ENCODE results near the gene FAM25A.

DNA sequence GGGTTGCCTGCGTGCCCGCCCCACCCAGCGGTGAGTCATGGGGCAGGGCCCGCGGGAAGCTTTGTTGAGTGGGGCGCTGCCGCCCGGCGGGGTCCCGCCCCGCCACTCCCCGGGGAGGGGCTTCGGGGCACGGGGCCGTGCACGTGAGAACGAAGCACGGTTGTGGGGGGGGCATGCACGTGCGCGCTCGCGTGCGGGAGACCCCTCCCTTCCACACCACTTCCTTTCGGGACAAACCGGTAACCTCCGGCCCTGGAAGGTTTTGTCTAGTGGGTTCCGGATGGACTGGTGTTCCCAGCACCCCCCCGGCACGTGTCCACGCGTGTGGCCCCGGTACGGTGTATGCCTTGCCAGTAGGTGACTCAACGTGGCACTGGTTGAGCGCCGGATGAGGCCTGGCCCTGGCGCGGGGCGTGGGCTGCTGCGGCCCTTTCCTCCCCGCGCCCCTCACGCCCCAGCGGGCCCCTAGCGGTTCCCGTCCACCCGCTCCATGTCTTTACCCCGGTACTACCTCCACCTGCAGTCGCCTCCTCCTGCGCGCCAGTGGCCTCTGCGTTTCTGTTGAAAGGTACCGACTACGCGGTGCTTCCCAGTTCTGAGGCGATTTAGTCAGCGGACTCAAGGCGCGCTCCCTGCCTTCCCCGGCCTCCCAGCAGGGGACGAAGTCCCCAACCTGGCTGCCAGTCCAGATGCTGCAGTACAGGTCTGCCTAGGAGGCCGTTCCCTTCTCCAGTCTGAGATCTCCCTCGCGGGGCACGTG lies 48.7 kb upstream of the FAM25A start:
- TF ChIP-seq ZNF274 (IDR thresholded peaks at IDR 0.05; ENCODE audit: low read depth, low read length) (no peak), YY1 (IDR thresholded peaks at IDR 0.05; ENCODE audit: insufficient read depth, insufficient read length) (no peak), SUZ12 (IDR thresholded peaks at IDR 0.05; ENCODE audit: extremely low read depth, insufficient read depth, insufficient read length) (no peak)

Measured in NT2/D1 (cell line).